Mesodermal cell (in vitro differentiated cells): ENCODE data around the gene IFI6.
"Not testable (repeated sequence)": the region's sequence is repeated elsewhere in the genome, so short reads cannot be mapped to it uniquely, and the experiment has no call there.

Experiments
- H3K27ac ChIP-seq: 2 replicates; pipeline ENCODE4 v1.7.0; 2013; ENCODE audit warnings: mild to moderate bottlenecking, low read depth, low read length, moderate library complexity; ENCODE audit not compliant: severe bottlenecking
- H3K36me3 ChIP-seq: 2 replicates; pipeline ENCODE4 v1.7.1; 2013; ENCODE audit warnings: mild to moderate bottlenecking, low read length, moderate library complexity; ENCODE audit not compliant: control insufficient read depth, insufficient read depth
- H3K4me1 ChIP-seq: one replicate; pipeline ENCODE4 v1.7.1; 2013; ENCODE audit warnings: mild to moderate bottlenecking, low read length; ENCODE audit not compliant: insufficient read depth, control insufficient read depth, poor library complexity, severe bottlenecking
- H3K4me3 ChIP-seq: 2 replicates; pipeline ENCODE4 v1.7.0; 2013; ENCODE audit warnings: low read length, control low read depth, mild to moderate bottlenecking; ENCODE audit not compliant: insufficient read depth, poor library complexity, severe bottlenecking; ENCODE audit errors: extremely low read depth
- H3K9me3 ChIP-seq: 2 replicates; pipeline ENCODE4 v1.7.1; 2013; ENCODE audit warnings: mild to moderate bottlenecking, low read length, moderate library complexity; ENCODE audit not compliant: control insufficient read depth
- WGBS, 2 experiments: methylation state at CpG; one replicate each; pipeline ENCODE4 v1.1.5; 2013; ENCODE audit warnings: missing lambda C conversion rate in 2 of 2; ENCODE audit not compliant: insufficient coverage in 2 of 2; 5-methylcytosine and 5-hydroxymethylcytosine counted together

Gene IFI6

DNA sequence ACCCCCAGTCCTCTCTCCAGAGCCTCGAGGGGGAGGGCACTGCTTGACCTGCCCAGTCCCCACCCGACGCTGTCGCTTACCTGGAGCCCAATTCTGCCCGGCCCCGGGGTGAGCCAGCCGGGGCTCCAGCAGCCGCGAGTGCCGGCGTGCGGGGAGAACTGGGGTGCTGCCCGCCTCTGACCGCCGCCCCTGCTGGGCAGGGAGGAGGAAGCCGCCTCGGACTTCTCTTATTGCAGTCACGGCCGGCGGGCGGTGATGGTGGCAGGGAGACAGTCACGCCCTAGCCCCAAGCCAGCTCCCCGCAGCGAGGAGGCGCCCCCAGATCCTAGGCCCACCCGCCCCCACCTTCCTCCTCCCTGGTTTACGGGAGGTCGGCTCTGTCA, 37.0 kb downstream of the IFI6 start, which contains the start of gene FGR:
TSS of gene FGR (minus strand) at position 201 of the 383 bp plus-strand sequence. CDS start 11,269 bp downstream, outside the sequence.
- Histone ChIP-seq H3K27ac (no peak within 1 kb of the TSS), H3K4me1 (peaks cover 4% of the 10 kb centered on the region), H3K4me3 (peak within 1 kb of the TSS; percentile 31), H3K36me3 (no peaks in the 10 kb centered on the region), H3K9me3 (no peaks in the 10 kb centered on the region)
- WGBS, 2 experiments, result 85 to 89% methylated on average over 15 to 22 of the region's 28 CpGs

DNA sequence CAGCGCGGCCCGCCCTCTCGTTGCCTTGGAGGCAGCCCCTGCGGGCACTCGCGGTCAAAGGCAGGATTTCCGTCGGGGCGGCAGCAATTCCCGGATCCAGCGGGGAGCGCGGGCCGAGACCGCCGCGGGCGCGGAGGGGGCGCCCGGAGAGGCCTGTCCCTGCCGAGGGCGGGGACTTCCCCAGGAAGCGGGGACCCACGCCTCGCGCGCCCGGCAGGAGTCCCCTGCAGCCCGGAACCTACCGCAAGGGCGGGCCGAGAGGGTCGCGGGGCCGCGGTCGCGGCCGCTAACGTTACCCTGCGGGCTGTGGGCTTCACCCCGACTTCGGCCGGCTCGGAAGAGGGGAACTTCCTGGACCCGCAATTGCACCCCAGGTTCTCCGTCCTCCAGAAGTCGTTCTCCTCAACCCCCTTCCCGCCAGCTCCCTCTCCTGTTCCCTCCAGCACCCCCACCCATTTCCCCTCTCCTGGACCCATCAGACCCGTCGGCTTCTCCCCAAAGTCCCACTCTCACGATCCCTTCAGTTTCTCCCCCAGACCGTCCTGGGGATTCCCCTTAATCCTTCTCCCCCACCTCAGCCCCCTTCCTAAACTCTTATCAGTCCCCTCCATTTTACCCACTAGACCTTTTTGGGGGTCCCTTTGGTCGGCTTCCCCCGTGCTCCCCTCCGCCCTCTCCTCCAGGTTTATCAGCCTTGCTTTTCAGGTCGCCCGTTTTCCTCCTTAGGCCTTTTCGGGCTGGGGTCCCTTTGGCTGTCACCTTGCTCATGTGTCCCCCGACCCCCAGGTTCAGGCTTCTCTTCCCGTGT, 37.6 kb downstream of the IFI6 start:
- Histone ChIP-seq H3K4me3 (peak overlapping the region; percentile 31), H3K27ac (no peak overlapping the region), H3K4me1 (peaks cover 4% of the 10 kb centered on the region), H3K36me3 (no peaks in the 10 kb centered on the region), H3K9me3 (no peaks in the 10 kb centered on the region)
- 21 to 30% methylated on average over 50 to 57 of the region's 63 CpGs for WGBS, 2 experiments

DNA sequence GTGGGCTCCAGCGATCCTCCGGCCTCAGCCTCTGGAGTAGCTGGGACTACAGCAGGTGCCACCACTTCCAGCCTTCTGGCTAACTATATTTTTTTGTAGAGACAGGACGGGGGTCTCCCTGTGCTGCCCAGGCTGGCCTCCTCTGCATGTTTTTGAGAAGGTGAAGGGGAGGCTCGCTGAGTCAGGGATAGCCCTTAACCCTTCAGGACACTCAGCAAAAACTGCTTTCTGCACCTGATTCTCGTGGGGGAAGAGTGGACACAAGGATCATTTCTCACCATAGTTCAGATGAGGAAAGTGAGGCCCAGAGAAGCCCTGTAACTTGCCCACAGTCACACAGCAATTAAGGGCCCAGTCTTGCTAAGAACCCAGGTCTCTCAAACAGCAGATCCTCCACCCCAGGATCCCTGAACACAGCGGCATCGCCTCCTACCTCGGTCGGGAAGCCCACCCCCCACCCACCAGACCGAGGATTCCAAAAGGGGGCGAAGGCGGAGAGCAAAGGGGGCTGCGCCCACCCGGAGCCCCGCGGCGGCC, 38.3 kb downstream of the IFI6 start:
- peak overlapping the region; percentile 31 for H3K4me3 ChIP-seq
- H3K27ac ChIP-seq, result no peak overlapping the region
- H3K9me3 ChIP-seq, result no peaks in the 10 kb centered on the region
- WGBS, 2 experiments, result 31 to 73% methylated on average over 6 to 13 of the region's 17 CpGs
- H3K36me3 ChIP-seq, result no peaks in the 10 kb centered on the region
- H3K4me1 ChIP-seq, result peaks cover 4% of the 10 kb centered on the region

DNA sequence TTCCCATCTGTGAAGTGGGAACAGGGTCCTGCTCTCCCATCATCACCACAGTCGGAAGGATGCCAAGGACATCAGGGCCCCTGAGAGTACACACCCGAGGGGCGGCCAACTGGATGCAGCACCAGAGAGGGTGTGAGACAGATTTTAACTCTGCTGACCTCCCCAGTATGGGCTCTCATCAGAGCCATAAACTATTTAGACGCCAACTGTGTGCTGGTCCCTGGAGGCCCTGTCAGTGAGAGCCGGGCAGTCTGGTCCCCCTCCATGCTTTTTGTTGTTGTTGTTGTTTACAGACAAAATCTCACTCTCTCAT, 38.7 kb downstream of the IFI6 start:
- Histone ChIP-seq H3K36me3 (no peaks in the 10 kb centered on the region), H3K9me3 (no peaks in the 10 kb centered on the region), H3K4me3 (no peak overlapping the region), H3K27ac (no peak overlapping the region), H3K4me1 (peaks cover 4% of the 10 kb centered on the region)
- WGBS, 2 experiments, result 94 to 100% methylated on average over 2 to 5 of the region's 5 CpGs

DNA sequence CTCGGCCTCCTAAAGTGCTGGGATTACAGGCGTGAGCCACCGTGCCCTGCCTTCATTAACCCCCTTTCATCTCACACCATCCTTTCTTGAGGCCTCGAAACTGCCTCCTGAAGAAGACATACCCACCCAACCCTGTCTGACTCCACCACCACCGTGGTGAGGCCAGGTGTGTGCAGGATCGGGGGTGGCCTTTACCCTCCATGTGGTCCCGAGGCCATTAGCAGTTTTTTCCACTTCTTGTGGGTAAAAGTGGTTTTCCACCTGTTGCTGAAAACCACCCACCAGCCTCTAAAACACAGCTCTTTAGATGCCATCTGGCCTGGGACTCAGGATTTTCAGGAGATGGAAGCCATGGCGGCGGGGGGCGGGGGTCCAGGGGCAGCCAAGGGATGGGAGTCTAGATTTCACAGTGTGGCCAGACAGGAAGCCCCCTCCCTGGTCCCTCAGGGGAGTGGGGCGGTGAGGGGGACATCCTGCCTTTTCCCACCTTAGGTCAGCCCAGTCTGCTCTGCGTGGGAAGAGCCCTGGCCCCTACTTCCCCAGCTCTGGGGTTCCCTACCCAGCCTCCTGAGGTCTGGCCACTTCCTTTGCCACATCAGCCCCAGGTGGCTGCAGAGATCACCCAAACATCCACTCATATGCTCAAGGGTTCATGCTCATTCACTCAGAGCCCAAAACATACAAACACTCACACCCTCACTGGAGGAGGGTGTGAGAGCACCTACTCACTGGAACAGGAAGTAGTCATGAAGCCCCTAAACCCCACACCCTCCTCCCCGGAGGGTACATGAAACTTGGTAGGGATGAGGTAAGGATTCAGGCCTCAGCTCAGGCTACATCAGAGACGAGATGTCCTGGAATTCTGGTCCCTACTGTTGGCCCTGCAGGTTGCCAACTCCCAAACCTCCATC, 39.4 kb downstream of the IFI6 start:
- Histone ChIP-seq H3K9me3 (no peaks in the 10 kb centered on the region), H3K4me1 (peaks cover 4% of the 10 kb centered on the region), H3K4me3 (no peak overlapping the region), H3K36me3 (no peaks in the 10 kb centered on the region), H3K27ac (no peak overlapping the region)
- 90% methylated on average over 4 to 10 of the region's 14 CpGs for WGBS, 2 experiments

DNA sequence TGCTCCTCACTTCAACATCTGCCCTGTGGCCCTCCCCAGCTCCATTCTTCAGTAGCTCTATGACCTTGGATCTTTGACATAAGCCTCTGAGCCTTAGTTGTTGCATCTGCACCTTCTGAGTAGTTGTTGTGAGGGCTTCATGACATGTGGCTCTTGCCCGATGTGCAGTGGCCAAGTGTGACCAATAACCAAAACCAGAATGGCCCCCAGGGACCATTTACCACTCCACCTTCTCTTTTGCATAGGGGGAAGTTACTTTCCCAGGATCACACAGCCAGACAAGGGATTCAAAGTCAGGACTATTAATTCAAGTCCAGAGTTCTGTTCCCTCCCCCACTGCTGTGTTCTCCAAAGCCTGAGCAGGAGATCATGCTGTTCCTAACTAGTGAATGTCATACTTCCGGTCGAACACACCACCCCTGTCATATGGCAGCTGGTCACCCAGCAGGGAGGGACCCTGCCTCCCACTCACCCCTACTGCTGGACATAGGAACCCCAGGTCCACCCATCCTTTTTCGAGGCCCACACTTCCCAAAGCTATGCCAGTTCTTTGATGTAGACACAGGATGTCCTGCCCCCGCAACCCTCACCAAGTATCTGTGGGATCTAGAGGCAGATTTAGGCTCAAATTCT, 41.0 kb downstream of the IFI6 start:
- Histone ChIP-seq H3K4me3 (no peak overlapping the region), H3K4me1 (peaks cover 4% of the 10 kb centered on the region), H3K27ac (no peak overlapping the region), H3K36me3 (no peaks in the 10 kb centered on the region), H3K9me3 (no peaks in the 10 kb centered on the region)
- WGBS, 2 experiments, result 69 to 80% methylated on average over 4 of the region's 5 CpGs

DNA sequence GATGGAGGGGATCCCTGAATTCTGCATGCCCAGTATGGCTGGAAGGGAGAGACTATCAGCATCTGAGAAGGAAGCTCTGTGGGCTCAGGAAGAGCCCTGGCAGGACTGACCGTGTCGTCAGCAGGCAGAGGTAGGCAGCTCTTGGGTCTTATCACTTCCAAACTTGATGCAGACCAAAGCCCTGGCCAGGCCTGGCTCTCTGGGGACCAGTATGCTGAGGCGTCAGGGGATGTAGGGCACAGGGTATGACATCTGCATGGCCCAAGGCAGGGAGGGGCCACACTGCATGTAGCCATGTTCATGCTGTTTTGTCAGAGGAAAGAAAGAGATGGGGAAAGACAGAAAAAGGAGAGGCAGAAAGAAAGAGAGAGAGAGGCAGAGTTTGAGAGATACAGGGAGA, 43.3 kb downstream of the IFI6 start:
- no peak overlapping the region for H3K4me3 ChIP-seq
- peaks cover 5% of the 10 kb centered on the region for H3K4me1 ChIP-seq
- WGBS, 2 experiments, result 52 to 63% methylated on average over 3 of the region's 3 CpGs
- H3K36me3 ChIP-seq, result no peaks in the 10 kb centered on the region
- no peaks in the 10 kb centered on the region for H3K9me3 ChIP-seq
- no peak overlapping the region for H3K27ac ChIP-seq

DNA sequence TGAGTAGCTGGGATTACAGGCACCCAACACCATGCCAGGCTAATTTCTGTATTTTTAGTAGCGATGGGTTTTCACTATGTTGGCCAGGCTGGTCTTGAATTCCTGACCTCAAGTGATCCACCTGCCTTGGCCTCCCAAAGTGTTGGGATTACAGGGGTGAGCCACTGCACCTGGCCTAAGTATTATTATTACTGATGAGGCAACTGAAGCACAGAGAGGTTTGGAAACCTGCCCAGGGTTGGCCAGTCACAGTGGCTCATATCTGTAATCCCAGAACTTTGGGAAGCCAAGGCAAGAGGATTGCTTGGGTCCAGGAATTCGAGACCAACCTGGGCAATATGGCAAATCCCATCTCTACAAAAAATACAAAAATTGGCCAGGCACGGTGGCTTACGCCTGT, 44.3 kb downstream of the IFI6 start:
- H3K4me1 ChIP-seq, H3K27ac ChIP-seq, H3K36me3 ChIP-seq, H3K9me3 ChIP-seq, H3K4me3 ChIP-seq: not testable (repeated sequence)
- WGBS, 2 experiments, result 83 to 100% methylated on average over 2 of the region's 4 CpGs

DNA sequence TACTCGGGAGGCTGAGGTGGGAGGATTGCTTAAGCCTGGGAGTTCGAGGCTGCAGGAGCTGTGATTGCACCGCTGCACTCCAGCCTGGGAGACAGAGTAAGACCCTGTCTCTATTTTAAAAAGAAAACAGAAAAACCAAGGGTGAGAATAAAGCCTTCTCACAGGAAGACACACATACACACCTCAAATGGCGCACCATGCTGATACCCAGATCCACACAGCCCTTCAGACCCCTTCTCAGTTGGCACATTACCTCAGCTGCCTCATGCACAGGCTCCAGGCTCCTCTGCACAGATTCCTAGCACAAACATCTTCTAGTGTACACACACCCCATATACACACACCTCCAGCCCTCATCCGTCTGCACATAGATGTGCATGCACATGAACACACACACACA, 44.9 kb downstream of the IFI6 start:
- Histone ChIP-seq H3K9me3 (no peaks in the 10 kb centered on the region), H3K4me1 (peaks cover 5% of the 10 kb centered on the region), H3K4me3 (no peak overlapping the region), H3K36me3 (no peaks in the 10 kb centered on the region), H3K27ac (no peak overlapping the region)
- WGBS, 2 experiments, result 90 to 94% methylated on average over 4 to 5 of the region's 5 CpGs

DNA sequence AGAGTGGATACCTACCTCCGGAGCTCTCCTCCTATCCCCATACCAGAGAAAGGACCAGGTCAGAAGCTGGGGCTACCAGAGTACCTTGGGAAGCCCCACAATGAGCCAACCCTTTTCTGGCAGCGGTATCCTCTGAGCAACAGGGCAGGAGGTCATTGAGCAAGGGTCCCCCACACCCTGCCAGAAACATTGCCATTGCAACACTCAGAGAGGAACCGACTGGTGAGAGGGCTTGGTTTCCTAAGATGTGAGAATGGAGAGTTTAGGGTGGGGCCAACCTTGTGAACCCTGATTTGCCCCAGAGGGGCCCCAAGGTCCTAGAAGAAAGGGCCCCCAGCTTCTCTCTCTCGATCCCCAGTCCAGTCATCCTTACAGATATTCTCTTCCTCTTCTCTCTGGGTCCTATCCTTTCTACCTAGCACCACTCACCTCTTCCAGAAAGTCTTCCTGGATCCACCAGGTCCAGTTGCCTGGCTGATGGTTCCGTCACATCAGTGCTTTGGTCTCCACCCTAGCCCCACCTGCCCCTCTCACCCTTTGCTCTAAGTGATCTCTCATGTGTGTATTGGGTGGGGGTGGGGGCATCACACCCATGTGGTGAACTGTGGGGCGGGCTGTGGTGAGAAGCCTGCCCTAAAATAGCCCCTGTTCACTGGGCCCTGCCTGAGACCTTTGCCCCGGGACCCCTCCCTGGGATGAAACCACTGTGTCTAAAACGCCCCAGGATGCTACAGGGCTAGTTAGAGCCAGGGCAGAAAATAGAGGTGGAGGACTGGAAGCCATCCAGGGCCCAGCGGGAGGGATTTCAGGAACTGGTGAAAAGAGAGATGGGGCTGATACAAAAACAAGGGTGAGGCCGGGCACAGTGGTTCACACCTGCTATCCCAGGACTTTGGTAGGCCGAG, 45.7 kb downstream of the IFI6 start:
- Histone ChIP-seq H3K9me3 (no peaks in the 10 kb centered on the region), H3K36me3 (no peaks in the 10 kb centered on the region), H3K4me1 (peaks cover 5% of the 10 kb centered on the region), H3K4me3 (no peak overlapping the region), H3K27ac (no peak overlapping the region)
- 91 to 98% methylated on average over 8 to 9 of the region's 11 CpGs for WGBS, 2 experiments
